ENCODE results near the gene PTPRN2. TPM values are rescaled to one million over a fixed set of nuclear protein-coding genes. Genes with fewer than 3 reads are reported as not detected.

PTPRN2 gene
- total and polyA plus RNA-seq, 2 of the 8 experiments (the other 6 are each of a cell fraction or from before 2014, with no cell fraction given), result 2.6 to 4.5 TPM

GRCh38 chr7:157539521-157539920 is 1048.1 kb downstream of the PTPRN2 start:
- Histone ChIP-seq H3K4me1 (replicated peaks in 1 of 4; ENCODE audit: control insufficient read depth in 3 of 4, insufficient read depth in 4 of 4, low read length in 3 of 4) (no peaks in the 10 kb centered on the region), H3K23ac (ENCODE audit: insufficient read length) (no peak overlapping the region), H3K79me2 (ENCODE audit: control insufficient read depth in 1 of 2, insufficient read depth in 2 of 2, low read length in 2 of 2) (no peaks in the 10 kb centered on the region), H3K4me3 (ENCODE audit: extremely low read depth in 1 of 4, insufficient read depth in 2 of 4, low read depth in 3 of 4, low read length in 4 of 4) (no peak overlapping the region), H3K79me1 (ENCODE audit: low read depth, low read length) (no peaks in the 10 kb centered on the region), H2AK5ac (ENCODE audit: low read depth, low read length) (no peak overlapping the region), H2BK15ac (ENCODE audit: low read length) (no peak overlapping the region), H2BK120ac (replicated peaks; ENCODE audit: low read depth, low read length) (no peak overlapping the region), H3K14ac (ENCODE audit: insufficient read length) (no peak overlapping the region), H3K4ac (replicated peaks; ENCODE audit: insufficient read length, low read depth, low read length) (no peak overlapping the region), H3K36me3 (ENCODE audit: control insufficient read depth in 2 of 4, insufficient read depth in 4 of 4, low read length in 3 of 4) (no peaks in the 10 kb centered on the region), H2BK5ac (ENCODE audit: low read depth, low read length) (no peak overlapping the region), H3K18ac (ENCODE audit: extremely low read depth, low read length) (no peak overlapping the region), H4K8ac (ENCODE audit: extremely low read depth, insufficient read depth, low read length) (no peak overlapping the region), H2BK20ac (ENCODE audit: low read length) (no peak overlapping the region), H2BK12ac (ENCODE audit: low read depth, low read length) (no peak overlapping the region), H3K9me3 (ENCODE audit: insufficient read depth in 2 of 2, low read depth in 1 of 2, low read length in 1 of 2) (no peaks in the 10 kb centered on the region), H4K91ac (replicated peaks; ENCODE audit: insufficient read length, low read length) (no peak overlapping the region), H3K4me2 (ENCODE audit: insufficient read depth in 1 of 2, low read depth in 2 of 2, low read length in 2 of 2) (no peak overlapping the region), H3K27me3 (replicated peaks in 1 of 4; ENCODE audit: control insufficient read depth in 3 of 4, extremely low read depth in 1 of 4, insufficient read depth in 3 of 4, low read length in 3 of 4) (no peaks in the 10 kb centered on the region; a peak in 1 of 7 replicates), H4K20me1 (replicated peaks in 1 of 2; ENCODE audit: control insufficient read depth in 1 of 2, insufficient read depth in 2 of 2, low read length in 2 of 2) (no peaks in the 10 kb centered on the region), H3K56ac (replicated peaks; ENCODE audit: insufficient read length, low read depth, low read length) (no peak overlapping the region), H3K27ac (ENCODE audit: low read depth, low read length) (no peak overlapping the region), H3K23me2 (ENCODE audit: low read depth, low read length) (no peaks in the 10 kb centered on the region), H2AFZ (ENCODE audit: low read length) (no peak overlapping the region), H4K5ac (ENCODE audit: insufficient read length, low read depth, low read length) (no peak overlapping the region), H3K9ac (replicated peaks in 1 of 4; ENCODE audit: extremely low read depth in 1 of 4, low read depth in 3 of 4, low read length in 3 of 4) (no peak overlapping the region)
- FAIRE-seq (no peak), DNase-seq (ENCODE audit: low read depth in 1 of 2, low spot score in 2 of 2) (no peak)
- WGBS, 2 experiments (ENCODE audit: extremely low coverage in 1 of 2, insufficient coverage in 1 of 2, insufficient read length in 1 of 2, insufficient replicate concordance in 2 of 2, low coverage in 1 of 2, low lambda C conversion rate in 2 of 2, missing lambda C conversion rate in 1 of 2), result 91% methylated on average over 16 of the region's 19 CpGs; no CpG with 5 or more reads in 1 of the 2 experiments
- ChIA-PET CTCF (ENCODE audit: partially characterized antibody) (interaction anchor here (1.0 to 1.4 kb wide), 2 partner anchors 336 to 815 kb away, joined by 3 read pairs; no protein-coding TSS in a partner anchor), POLR2A (ENCODE audit: partially characterized antibody) (no interaction called here)
- TF ChIP-seq MAX (IDR thresholded peaks at IDR 0.05) (no peak), SUZ12 (IDR thresholded peaks at IDR 0.05; ENCODE audit: low read length) (0 out of 2 replicates have a peak, but pooled peaks have one; percentile 23)
- TF ChIP-seq, protein P1, sequence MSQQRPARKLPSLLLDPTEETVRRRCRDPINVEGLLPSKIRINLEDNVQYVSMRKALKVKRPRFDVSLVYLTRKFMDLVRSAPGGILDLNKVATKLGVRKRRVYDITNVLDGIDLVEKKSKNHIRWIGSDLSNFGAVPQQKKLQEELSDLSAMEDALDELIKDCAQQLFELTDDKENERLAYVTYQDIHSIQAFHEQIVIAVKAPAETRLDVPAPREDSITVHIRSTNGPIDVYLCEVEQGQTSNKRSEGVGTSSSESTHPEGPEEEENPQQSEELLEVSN (IDR thresholded peaks at IDR 0.05), result no peak

Data from H1 (cell line).